Activated CD4-positive, alpha-beta memory T cell treated with anti-CD3 and anti-CD28 coated beads, Interleukin-2, amount 10 ng/mL, durations not matched to agents 7 days and 5 days (primary cell): Measurements from ENCODE around the gene CAMSAP1. TPM values are rescaled to one million over a fixed set of nuclear protein-coding genes. Genes with fewer than 3 reads are reported as not detected.
"Not testable (repeated sequence)": the region's sequence is repeated elsewhere in the genome, so short reads cannot be mapped to it uniquely, and the experiment has no call there.

Experiments
- CTCF ChIA-PET: fragments of 350-600 bp; sonication (Branson Sonifier 250); formaldehyde crosslinking; loops from one replicate; lab custom pipeline; 2021; ENCODE audit warnings: antibody characterized with exemption, inconsistent platforms; lab: Charles Lee
- POLR2A ChIA-PET: fragments of 350-600 bp; sonication (Branson Sonifier 250); formaldehyde crosslinking; loops from one replicate; lab custom pipeline; 2021; ENCODE audit warnings: antibody characterized with exemption; lab: Charles Lee
- DNase-seq: peaks from one replicate; pipeline ENCODE4 v3.0.0-alpha.2; 2020
- H3K27ac Mint-ChIP-seq: one replicate; pipeline ENCODE4 v1.8.0; 2021; ENCODE audit warnings: mild to moderate bottlenecking, mixed read lengths
- H3K27me3 Mint-ChIP-seq: one replicate; pipeline ENCODE4 v1.8.0; 2021; ENCODE audit warnings: mixed read lengths
- H3K36me3 Mint-ChIP-seq: one replicate; pipeline ENCODE4 v1.8.0; 2021; ENCODE audit warnings: low read depth, mixed read lengths
- H3K4me1 Mint-ChIP-seq: one replicate; pipeline ENCODE4 v1.8.0; 2021; ENCODE audit warnings: mixed read lengths
- H3K4me3 Mint-ChIP-seq: one replicate; pipeline ENCODE4 v1.8.0; 2021; ENCODE audit warnings: mild to moderate bottlenecking, mixed read lengths
- H3K9me3 Mint-ChIP-seq: one replicate; pipeline ENCODE4 v1.8.0; 2021; ENCODE audit warnings: mixed read lengths
- total RNA-seq, 2 experiments: library from RNA; stranded (reverse); gene quantifications; one replicate each; pipeline ENCODE4 v1.2.3, GENCODE V29; 2021

CAMSAP1 gene
- total RNA-seq, 2 experiments from 2014 or later = 20.9 to 22.0 TPM

DNA sequence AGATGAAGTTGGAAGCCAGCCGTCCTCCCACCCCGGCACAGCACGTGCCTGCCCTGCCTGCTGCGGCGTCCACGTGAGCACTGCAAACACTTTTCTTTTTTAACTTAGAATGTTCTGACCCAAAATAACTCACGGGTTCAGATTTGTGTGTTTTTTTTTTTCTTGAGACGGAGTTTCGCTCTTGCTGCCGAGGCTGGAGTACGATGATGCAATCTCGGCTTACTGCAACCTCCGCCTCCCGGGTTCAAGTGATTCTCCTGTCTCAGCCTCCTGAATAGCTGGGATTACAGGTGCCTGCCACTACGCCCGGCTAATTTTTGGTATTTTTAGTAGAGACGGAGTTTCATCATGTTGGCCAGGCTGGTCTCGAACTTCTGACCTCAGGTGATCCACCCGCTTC lies 39.8 kb upstream of the CAMSAP1 start:
- H3K4me3 Mint-ChIP-seq, H3K27ac Mint-ChIP-seq, DNase-seq, POLR2A ChIA-PET, H3K4me1 Mint-ChIP-seq, H3K9me3 Mint-ChIP-seq, CTCF ChIA-PET, H3K27me3 Mint-ChIP-seq: not testable (repeated sequence)
- peaks cover 52% of the 10 kb centered on the region for H3K36me3 Mint-ChIP-seq

DNA sequence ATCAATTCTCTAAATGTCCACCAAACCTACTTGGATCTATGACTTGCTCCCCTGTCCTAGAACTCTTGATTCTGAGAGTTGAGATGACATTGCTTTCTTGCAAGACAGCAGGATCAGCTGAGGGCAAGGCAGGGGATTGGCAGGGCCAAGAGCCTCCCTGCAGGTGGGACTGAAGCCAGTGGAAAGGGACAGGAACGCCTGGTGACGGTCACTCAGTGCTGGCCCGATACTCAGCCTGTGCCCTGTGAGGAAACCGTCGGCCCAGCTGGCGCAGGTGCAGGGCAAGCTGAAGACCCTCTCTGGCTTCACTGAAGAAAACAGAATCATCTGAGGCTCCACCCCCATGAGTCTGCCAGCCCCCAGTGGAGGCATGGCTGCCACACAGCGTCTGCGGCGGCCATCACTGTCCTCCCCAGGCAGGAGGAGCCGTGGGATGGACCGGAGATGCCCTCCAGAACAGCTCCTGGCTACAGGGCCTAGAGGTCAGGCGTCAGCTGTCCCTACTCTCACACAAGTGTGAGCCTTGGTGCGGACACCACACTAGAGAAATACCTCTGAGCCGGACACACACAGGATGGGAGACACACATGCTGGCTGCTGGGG lies 39.1 kb upstream of the CAMSAP1 start:
- Mint-ChIP-seq H3K4me3 (no peak overlapping the region), H3K27ac (no peak overlapping the region), H3K36me3 (peaks cover 56% of the 10 kb centered on the region), H3K9me3 (no peaks in the 10 kb centered on the region), H3K4me1 (no peaks in the 10 kb centered on the region), H3K27me3 (peaks cover 3% of the 10 kb centered on the region)
- ChIA-PET CTCF (no interaction called here), POLR2A (no interaction called here)
- DNase-seq = no peak

DNA sequence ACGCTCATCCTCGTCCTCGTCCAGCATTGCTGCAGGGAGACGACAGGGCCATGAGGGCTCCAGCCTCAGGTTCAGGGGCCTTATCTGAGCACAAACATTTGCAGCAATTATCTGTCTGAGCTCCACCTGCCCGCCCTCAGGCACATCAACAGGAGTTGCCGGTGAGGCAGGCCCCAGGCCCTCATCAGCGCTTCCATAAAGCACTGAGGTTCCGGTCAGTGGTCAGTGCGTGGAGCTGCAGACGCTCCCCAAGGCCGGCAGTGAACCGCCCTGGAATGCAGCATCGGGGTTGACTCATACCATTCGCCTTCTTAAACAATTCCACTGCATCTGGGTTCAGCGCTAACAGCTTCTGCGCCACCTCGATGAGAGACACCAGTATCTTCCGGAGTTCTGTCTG lies 38.6 kb upstream of the CAMSAP1 start:
- Mint-ChIP-seq H3K27ac (no peak overlapping the region), H3K4me3 (no peak overlapping the region), H3K27me3 (peaks cover 3% of the 10 kb centered on the region), H3K36me3 (peaks cover 56% of the 10 kb centered on the region), H3K9me3 (no peaks in the 10 kb centered on the region), H3K4me1 (no peaks in the 10 kb centered on the region)
- POLR2A ChIA-PET = no interaction called here
- CTCF ChIA-PET = no interaction called here
- no peak for DNase-seq

DNA sequence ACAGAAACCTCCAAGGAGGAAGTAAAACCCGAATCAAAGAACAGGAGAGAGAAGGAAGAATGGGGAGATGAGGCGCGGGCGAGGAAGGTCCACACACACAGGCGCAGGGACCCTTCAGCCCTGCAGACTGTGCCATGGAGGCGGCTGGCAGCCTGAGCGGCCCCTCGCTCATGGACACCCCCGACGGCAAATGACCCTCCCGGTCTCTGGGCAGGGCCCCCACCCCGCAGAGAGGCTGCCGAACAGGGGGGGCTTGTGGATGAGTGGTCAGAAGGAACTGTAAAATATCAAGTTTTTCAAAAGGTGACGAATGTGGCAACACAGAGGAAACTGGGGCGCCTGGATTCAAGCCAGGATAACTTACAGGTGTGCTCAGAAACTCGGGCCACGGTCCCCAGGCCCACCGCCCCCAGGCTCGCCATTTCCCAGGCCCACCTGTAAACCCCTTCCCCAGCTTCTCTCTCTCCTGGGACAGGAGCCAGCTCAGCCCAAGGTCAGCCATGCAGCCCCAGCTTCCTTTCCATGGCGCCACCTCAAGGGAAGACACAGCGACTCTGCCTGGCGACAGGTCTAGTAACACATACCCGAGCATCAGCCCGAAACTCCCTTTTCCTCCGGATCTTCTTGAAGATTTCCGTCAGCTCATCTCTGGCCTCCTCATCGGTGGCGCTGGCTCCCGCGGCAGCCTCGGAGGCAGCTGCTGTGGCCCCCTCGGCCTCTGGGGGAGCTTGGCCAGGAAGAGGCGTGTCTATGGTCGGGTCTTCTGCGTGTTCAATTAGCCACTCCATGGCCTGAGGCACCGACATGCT lies 37.3 kb upstream of the CAMSAP1 start:
- Mint-ChIP-seq H3K36me3 (peaks cover 64% of the 10 kb centered on the region), H3K27ac (no peak overlapping the region), H3K9me3 (no peaks in the 10 kb centered on the region), H3K27me3 (peaks cover 3% of the 10 kb centered on the region), H3K4me1 (no peaks in the 10 kb centered on the region), H3K4me3 (no peak overlapping the region)
- ChIA-PET CTCF (no interaction called here), POLR2A (no interaction called here)
- no peak for DNase-seq

DNA sequence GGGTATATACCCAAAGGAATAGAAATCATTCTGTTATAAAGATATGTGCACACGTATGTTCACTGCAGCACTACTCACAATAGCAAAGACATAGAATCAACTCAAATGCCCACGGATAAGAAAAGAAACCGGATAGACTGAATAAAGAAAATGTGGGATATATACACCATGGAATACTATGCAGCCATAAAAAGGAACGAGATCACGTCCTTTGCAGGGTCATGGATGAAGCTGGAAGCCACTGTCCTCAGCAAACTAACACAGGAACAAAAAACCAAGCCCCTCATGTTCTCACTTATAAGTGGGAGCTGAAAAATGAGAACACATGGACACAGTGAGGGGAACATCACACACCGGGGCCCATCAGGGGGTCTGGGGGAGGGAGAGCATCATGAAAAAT lies 36.3 kb upstream of the CAMSAP1 start:
- POLR2A ChIA-PET, CTCF ChIA-PET: not testable (repeated sequence)

DNA sequence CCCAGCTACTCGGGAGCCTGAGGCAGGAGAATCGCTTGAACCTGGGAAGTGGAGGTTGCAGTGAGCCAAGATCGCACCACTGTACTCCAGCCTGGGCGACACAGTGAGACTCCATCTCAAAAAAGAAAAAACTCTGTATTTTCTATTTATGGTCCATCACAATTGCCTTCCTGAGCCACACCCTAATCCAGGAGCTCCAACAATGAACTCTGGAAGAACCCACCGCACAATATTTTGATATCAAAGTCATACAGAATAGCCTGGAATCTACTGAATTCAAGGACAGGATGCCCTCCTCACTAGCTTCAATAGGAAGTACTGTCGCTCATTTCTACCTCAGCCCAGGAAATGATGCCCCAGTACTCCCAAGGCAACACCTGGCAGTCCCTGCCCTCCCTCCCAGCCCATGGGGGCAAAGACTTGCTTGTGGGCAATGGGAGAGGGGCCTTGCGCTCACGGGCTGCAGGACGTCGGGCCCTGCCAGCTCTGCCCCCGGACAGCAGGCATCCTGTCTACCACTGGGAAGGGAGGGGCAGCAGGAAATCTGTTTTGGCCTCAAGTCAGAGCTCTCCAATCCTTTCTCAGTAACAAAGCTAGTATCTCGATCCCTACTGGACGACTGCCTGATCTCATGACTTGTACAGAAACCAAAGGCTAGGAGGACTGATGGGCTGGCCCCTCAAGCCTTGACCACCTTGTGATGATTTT lies 34.1 kb upstream of the CAMSAP1 start:
- Mint-ChIP-seq H3K27ac (no peak overlapping the region), H3K36me3 (peaks cover 77% of the 10 kb centered on the region), H3K27me3 (peaks cover 6% of the 10 kb centered on the region), H3K4me1 (peaks cover 6% of the 10 kb centered on the region), H3K4me3 (no peak overlapping the region), H3K9me3 (peaks cover 3% of the 10 kb centered on the region)
- ChIA-PET POLR2A (no interaction called here), CTCF (no interaction called here)
- no peak for DNase-seq

More for the DNA sequence above, 36.3 kb upstream of the CAMSAP1 start:
- not testable (repeated sequence) for DNase-seq, H3K27me3 Mint-ChIP-seq, H3K27ac Mint-ChIP-seq, H3K4me3 Mint-ChIP-seq, H3K9me3 Mint-ChIP-seq, H3K4me1 Mint-ChIP-seq
- peaks cover 66% of the 10 kb centered on the region for H3K36me3 Mint-ChIP-seq

DNA sequence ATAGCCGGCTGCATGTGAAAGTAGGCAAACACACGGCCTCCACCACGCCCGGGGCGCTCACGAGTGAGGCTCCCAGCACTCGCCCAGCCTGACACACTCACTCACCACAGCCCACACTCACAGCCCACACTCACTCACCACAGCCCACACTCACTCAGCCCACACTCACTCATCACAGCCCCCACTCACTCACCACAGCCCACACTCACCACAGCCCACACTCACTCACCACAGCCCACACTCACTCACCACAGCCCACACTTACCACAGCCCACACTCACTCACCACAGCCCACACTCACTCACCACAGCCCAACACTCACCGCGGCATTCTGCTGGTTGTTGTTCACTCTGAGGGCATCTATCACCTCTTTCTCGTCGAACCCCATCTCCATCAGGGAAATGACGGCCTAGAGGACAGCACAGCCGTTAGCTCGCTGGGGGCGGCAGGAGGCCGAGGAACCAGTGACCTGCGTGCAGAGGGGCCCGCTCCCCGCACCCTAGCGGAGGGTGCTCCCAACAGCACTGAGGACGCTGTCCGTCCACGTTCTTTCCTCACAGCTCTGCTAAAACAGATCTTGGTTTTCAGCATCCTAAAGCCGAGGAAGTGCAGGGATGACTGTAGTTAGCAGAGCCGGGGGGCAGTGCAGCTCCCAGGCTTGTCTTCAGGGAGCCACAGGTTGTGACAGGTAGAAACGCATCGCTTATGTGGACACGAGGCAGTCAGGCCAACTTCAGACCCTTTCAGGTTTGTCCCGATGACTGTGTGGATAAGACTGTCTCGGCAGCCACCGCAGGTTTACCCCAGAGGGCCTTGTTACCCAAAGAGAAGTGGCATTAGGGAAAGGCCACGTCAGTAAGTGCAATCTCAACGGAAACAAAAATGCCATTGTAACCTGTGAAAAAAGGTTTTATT lies 32.3 kb upstream of the CAMSAP1 start:
- Mint-ChIP-seq H3K4me1 (peaks cover 6% of the 10 kb centered on the region), H3K27ac (peak overlapping the region; percentile 67), H3K4me3 (peak overlapping the region; percentile 63), H3K9me3 (peaks cover 6% of the 10 kb centered on the region), H3K36me3 (peaks cover 76% of the 10 kb centered on the region), H3K27me3 (peaks cover 6% of the 10 kb centered on the region)
- CTCF ChIA-PET = interaction anchor here (0.7 kb wide), 1 partner anchor 61 kb away, joined by 5 read pairs; no protein-coding TSS in a partner anchor
- peak; percentile 45 for DNase-seq
- POLR2A ChIA-PET = interaction anchor here (0.9 kb wide), 1 partner anchor 21 kb away, joined by 3 read pairs; no protein-coding TSS in a partner anchor

DNA sequence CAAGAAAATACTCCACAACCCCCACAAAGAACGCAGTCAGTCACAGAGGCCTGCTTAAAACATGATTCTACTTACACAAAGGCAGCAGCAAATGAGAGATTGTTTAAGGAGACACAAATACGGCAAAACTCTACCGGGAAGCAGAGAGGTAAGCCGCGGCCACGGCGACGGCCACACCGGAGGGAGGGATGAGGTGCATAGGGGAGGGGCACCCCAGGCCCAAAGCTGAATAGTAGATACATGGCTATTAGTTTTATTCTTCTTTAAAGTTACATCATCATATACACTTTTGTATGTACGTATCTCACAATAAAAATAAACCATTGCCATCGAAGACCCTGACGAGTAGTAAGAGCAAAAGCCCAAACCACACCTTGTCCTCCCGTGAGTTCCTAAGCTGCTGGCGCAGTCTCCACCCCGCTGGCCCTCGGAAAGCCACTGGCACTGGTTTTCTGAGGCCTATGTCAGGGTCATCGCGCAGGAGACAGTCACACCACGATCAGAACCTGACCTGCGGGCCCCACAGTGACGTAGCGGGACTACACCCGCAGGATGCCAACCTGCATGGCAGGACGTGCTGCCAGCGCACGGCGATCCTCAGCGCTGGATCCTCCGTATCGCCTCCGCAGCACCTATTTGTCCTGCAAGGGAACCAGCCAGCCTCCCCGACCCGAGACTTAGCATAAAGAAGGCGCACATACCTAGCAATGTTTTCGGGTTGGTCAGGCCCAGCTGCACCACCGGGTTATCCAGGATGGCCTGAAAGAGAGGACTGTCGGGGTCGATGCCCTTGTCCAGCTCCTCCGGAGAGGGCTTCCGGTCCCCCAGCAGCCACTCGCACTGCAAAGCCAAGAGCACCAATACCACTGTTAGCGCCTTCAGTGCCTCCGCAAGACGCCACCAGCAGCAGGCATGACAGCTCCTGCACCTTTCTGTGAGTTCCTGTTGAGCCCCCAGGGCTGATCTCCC lies 30.5 kb upstream of the CAMSAP1 start:
- H3K4me3 Mint-ChIP-seq = no peak overlapping the region
- H3K27ac Mint-ChIP-seq = no peak overlapping the region

DNA sequence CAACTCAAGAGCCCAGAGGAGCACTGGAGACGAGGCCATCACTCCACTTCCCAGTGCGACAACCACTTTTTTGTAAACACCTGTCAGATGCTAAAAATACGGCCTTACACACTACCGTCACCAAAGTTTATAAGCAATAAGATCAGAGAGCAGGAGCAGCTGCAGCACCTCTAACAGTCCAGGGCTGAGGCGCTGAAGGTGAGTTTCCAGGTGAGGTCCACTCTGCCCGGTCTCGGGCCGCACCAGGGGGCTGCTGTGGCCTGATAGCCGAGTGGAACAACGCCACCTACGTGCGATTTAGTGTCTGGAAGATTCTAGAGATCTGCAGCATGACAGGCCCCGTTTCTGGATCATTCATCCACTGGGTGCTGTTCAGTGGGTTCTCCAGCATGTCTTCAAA lies 25.8 kb upstream of the CAMSAP1 start:
- Mint-ChIP-seq H3K4me3 (no peak overlapping the region), H3K27me3 (no peaks in the 10 kb centered on the region), H3K4me1 (peaks cover 3% of the 10 kb centered on the region), H3K27ac (no peak overlapping the region), H3K9me3 (peaks cover 3% of the 10 kb centered on the region), H3K36me3 (peaks cover 59% of the 10 kb centered on the region)
- POLR2A ChIA-PET = no interaction called here
- CTCF ChIA-PET = no interaction called here
- no peak for DNase-seq

More for the DNA sequence above, 30.5 kb upstream of the CAMSAP1 start:
- Mint-ChIP-seq H3K27me3 (peaks cover 5% of the 10 kb centered on the region), H3K36me3 (peaks cover 75% of the 10 kb centered on the region), H3K4me1 (peaks cover 6% of the 10 kb centered on the region), H3K9me3 (peaks cover 6% of the 10 kb centered on the region)
- DNase-seq = no peak
- CTCF ChIA-PET = no interaction called here
- POLR2A ChIA-PET = no interaction called here

DNA sequence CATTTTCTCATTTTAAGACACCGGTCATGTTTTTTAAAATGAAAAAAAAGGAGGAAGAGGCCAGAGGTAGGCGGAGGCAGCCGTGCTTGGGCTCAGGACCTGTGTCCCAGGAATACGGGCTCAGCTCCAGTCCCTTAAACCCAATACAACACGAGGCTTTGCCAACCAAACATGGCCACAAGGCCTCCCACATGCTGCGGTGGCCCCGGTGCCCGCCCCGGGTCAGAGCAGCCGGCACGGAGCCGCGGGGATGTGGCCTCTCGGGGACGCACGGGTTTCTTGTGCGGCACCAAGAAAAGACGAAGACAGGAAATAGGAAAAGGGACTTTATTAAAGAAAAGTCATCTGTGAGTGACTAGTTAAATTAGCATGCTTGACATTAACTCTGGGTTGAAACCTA lies 25.3 kb upstream of the CAMSAP1 start:
- H3K4me1 Mint-ChIP-seq = peaks cover 7% of the 10 kb centered on the region
- H3K4me3 Mint-ChIP-seq = no peak overlapping the region
- CTCF ChIA-PET = no interaction called here
- no peak overlapping the region for H3K27ac Mint-ChIP-seq
- no peaks in the 10 kb centered on the region for H3K27me3 Mint-ChIP-seq
- H3K36me3 Mint-ChIP-seq = peaks cover 54% of the 10 kb centered on the region
- POLR2A ChIA-PET = no interaction called here
- peaks cover 3% of the 10 kb centered on the region for H3K9me3 Mint-ChIP-seq
- no peak for DNase-seq

DNA sequence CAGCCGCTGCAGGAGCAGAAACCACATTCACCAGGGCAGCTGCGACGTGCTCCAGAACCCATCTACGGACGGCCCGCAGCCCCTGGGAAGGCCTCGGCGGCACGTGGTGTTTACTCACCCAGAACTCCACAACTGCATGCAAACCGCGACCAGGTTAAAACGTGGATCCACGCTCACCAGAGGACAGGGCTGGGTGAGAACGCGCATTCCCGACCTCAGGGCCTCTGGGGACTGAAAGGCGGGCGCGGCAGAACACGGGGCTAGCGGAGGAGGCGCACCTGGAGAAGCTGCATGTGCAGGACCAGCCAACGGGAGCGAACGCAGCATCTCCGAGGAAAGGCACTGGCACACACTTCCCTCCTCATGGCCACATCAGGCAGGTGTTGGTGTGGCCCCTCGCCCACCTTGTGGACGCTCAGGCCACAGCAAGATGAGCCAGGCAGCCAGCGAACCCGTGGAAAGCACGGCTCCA lies 24.0 kb upstream of the CAMSAP1 start:
- Mint-ChIP-seq H3K27ac (no peak overlapping the region), H3K4me3 (no peak overlapping the region), H3K4me1 (peaks cover 17% of the 10 kb centered on the region), H3K27me3 (no peaks in the 10 kb centered on the region), H3K9me3 (peaks cover 3% of the 10 kb centered on the region), H3K36me3 (peaks cover 43% of the 10 kb centered on the region)
- CTCF ChIA-PET = no interaction called here
- POLR2A ChIA-PET = no interaction called here
- no peak for DNase-seq
